Inferior parietal cortex (tissue), 1 donor: ENCODE data around the gene ZBED1.
"Not testable (repeated sequence)": the region's sequence is repeated elsewhere in the genome, so short reads cannot be mapped to it uniquely, and the experiment has no call there.

Experiments used
- DNase-seq: peaks from one replicate; pipeline ENCODE4 v3.0.0-alpha.2; 2016; ENCODE audit errors: extremely low spot score

Gene ZBED1

DNA sequence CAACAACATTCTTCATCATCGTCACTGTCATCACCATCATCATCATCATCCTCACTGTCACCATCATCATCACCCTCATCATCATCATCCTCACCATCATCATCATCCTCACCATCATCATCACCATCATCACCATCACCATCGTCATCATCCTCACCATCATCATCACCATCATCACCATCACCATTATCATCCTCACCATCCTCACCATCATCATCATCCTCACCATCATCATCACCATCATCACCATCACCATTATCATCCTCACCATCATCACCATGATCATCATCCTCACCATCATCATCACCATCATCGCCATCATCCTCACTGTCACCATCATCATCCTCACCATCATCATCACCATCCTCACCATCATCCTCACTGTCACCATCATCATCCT is 18.9 kb upstream of the ZBED1 start:
- DNase-seq = not testable (repeated sequence)

DNA sequence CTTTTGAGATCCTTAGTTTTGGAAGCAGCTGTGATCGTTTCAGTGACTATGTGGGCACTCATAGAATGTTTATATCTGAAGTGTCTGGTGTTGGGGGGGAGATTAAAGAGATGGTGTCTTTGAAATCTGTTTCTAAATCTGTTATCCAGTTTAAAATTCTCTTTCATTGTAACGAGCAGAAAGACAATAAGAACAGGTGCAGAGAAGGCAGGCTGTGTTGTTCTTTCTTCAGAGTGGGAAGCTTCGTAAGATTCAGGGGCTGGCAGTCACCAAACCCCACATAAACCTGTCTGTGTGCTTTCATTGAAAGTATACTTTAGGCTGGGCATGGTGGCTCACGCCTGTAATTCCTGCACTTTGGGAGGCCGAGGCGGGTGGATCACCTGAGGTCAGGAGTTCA is 16.3 kb upstream of the ZBED1 start:
- no peak for DNase-seq

DNA sequence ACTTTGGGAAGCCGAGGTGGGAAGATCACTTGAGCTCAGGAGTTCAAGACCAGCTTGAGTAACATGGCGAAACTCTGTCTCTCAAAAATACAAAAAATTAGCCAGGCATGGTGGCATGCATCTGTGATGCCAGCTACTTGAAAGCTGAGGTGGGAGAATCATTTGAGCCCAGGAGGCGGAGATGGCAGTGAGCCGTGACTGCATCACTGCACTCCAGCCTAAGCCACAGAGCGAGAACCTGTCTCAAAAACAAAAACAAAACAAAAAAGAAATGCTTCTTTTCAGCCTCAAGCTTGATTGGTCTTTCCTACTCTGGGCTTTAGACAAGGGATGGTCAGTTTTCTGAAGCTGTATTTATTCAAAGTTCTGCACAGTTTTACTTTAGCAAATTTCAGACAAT is 15.8 kb upstream of the ZBED1 start:
- DNase-seq = no peak

DNA sequence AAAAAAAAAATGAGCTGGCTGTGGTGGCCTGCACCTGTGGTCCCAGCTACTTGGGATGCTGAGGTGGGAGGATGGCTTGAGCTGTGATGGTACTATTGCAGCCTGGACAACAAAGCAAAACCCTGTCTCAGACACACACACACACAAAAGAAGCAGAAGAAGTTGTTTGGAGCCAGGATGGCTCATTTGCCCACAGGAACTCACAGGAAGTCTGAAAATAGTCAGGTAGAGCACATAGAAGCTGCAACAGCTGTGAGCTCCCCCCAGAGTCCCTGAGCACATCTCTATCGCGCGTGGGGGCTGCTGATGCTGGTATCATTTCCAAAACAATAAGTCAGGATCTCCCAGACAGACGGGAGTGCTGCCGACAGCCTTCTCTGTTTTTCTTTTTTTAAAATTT is 13.4 kb upstream of the ZBED1 start:
- DNase-seq = no peak

DNA sequence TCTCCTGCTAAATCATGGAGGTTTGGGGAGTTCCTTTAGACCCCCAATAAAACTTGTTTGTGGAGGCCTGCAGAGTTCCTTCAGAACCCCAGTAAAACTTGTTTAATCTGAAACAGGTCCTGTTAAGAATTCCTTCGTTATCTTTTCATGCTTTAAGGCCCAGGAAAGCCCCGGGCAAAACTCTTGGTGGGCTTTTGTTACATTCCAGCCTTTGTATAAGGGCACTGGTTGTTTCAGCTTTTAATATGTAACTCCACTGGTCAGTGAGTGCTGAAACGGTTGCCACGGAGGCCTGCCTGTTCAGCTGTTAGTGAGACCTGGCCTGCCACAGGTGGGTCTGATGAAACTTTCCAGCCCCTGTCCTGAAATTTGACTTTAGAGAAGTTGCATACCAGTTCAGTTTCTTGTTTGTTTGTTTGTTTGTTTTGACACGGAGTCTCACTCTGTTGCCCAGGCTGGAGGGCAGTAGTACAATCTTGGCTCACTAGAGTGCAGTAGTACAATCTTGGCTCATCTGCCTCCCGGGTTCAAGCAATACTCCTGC is 12.4 kb upstream of the ZBED1 start:
- no peak for DNase-seq

DNA sequence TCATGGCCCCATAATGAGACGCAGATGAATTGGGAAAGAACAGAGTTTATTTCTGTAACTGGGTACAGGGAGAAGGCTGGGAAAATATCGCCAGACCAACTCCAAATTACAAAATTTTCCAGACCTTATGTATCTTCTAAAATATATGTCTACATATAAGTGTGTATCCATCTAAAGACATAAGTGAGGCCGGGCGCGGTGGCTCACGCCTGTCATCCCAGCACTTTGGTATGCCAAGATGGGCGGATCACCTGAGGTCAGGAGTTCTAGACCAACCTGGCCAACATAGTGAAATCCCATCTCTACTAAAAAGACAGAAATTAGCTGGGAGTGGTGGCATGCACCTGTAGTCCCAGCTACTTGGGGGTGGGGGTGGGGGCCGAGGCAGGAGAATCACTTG is 11.7 kb upstream of the ZBED1 start:
- DNase-seq = no peak

DNA sequence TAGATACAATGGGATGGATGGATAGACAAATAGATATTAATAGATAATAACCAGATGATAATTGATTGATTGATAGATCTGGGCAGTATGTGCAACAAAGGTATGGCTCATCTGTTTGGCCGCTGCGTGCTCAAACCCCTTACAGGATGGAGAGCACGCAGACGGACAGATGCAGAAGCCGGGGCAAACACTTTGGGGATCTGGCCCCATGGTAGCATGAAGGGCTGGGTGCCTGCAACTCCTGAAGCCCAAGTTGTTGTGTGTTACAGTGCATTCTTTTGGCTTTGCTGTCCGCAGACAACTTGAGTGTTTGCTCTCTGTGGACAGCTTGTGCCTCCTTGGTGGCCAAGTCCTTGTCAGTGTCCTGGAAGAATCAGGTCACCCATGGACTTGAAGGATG is 10.6 kb upstream of the ZBED1 start:
- DNase-seq = no peak

DNA sequence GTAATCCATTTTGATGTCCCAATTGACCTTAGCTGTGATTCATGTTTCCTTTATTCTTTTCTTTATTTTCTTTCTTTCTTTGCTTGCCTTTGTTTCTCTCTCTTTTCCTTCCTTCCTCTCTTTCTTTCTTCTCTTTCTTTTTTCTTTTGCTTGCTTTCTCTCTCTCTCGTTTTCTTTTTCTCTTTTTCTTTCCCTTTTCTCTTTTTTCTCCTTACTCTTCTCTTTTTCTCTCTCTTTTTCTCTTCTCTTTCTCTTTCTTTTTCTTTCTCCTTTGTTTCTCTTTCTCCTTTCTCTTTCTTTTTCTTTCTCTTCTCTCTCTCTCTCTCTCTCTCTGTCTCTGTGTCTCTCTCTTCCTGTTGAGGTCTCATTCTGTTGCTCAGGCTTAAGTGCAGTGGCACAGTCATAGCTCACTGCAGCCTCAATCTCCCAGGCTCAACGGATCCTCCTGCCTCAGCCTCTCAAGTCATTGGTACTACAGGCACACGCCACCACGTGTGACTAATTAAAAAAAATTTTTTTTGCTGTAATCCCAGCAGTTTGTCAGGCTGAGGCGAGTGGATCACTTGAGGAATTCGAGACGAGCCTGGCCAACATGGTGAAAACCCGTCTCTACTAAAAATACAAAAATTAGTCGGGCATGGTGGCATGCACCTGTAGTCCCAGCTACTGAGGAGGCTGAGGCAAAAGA is 8.0 kb upstream of the ZBED1 start:
- DNase-seq = no peak

DNA sequence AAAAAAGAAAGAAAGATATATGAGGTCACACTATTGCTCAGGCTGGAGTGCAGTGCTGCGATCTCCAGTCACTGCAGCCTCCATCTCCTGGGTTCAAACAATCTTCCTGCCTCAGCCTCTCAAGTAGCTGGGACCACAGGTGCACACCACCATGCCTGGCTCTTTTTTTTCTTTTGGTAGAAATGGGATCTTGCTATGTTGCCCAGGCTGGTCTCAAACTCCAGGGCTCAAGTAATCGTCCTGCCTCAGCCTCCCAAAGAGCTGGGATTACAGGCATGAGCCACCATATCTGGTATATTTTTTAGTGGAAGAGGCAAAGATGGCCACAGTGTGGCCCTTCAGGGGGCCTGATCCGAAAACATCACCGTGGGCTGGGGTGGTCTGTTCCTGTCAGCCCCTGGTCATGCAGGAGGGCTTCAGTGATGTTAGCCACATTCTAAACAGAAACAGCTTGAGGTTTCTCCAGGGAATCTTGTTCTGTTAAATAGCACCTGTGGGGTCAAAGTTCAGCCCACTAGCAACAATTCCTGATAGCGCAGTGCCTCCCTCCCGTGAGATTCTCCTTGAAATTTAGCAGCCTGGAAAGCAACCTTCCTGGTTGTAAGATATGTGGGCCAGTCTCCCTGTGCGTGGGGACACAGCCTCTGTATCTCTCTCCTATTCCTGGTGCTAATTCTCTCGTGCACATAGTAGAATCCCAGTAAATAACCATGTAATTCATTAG is 7.3 kb upstream of the ZBED1 start:
- no peak for DNase-seq

DNA sequence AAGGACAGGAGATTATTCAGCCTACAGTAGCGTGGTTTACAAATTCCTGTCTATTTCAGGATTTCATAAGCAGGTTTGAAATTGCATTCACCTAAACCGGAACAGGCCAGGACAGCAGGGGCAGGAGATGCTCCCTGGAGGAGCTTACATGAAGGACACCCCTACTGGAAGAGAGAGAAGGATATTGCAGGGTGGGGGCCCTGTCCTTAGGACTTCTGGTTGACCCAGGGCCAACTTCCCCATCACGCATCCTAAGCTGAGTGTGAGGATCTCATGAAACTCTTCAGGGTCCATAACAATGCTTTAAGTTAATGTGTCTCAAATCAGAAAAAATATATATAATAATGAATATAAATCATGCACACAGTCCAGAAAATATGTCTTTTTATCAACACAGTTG is 6.4 kb upstream of the ZBED1 start:
- DNase-seq = no peak

DNA sequence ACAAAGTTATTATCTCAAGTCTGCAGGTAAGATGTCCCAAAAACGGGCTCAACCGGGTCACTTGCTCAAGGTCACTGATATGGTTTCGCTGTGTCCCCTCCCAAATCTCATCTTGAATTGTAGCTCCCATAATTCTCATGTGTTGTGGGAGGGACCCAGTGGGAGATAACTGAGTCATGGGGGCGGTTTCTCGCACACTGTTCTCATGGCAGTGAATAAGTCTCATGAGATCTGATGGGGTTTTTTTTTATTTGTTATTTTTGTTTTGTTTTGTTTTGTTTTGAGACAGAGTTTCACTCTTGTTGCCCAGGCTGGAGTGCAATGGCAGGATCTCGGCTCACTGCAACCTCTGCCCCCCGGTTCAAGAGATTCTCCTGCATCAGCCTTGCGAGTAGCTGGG is 4.6 kb upstream of the ZBED1 start:
- not testable (repeated sequence) for DNase-seq

DNA sequence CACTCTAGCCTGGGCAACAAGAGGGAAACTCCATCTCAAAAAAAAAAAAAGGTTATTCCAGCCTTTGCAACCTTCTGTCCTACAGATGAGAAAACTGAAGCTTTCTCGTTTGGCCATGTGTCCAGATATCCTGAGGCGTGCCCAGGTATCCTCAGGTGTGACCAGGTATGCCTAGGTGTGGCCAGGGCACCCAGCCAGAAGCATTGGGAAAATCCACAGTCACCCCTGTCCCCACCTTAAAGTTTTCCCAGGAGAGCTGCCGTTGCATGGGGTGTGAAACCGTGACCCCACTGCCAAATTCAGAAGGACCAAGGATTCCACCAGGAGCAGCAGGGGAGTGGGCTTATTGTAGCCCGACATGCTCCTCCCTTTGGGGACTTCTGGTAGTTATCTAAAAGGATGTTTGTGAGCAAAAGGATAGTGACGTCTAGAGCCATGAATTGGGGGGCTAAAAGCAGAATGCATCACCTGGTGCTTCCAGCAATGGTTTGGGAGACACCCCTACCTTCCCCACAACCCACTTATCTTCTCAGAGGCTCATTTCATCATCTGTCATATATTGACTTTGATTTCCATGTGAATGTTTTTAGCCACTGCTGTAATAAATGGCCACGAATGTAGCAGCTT is 4.0 kb upstream of the ZBED1 start:
- DNase-seq = no peak

DNA sequence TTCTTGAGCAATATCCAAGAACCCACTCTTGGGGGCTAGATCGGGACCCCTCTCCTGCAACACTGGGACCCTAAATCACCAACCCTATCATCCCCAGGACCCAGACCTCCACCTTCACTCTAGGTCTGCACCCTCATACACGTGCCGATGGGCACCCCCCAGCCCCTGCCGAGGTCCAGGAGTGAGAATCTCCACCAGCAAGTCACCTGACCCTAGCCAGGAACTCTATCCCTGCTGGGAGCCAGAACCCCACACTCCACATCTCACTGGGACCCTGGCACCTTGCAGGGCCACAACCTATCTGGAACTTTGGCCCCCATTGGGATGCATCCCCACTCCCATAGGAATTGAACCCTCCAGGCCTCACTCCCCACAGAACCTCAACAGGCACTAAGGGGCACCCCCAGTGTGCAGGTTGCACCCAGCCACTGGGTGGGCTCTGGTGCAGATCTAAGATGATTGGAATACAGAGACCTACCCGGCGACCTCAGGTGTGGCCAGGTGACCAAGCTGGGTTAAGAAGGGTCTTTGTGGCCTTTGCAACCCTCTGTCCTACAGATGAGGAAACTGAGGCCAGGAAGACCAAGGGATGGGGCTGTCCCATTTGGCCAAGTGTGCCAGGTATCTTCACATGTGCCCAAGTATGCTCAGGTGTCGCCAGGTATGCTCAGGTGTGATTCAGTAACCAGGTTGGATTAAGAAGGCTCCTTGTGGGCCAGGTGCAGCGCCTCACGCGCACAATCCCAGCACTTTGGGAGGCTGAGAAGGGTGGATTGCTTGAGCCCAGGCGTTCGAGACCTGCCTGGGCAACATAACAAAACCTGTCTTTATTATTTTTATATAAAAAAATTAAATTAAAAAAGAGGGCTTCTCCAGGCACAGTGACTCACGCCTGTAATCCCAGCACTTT is 3.1 kb upstream of the ZBED1 start:
- DNase-seq = no peak

DNA sequence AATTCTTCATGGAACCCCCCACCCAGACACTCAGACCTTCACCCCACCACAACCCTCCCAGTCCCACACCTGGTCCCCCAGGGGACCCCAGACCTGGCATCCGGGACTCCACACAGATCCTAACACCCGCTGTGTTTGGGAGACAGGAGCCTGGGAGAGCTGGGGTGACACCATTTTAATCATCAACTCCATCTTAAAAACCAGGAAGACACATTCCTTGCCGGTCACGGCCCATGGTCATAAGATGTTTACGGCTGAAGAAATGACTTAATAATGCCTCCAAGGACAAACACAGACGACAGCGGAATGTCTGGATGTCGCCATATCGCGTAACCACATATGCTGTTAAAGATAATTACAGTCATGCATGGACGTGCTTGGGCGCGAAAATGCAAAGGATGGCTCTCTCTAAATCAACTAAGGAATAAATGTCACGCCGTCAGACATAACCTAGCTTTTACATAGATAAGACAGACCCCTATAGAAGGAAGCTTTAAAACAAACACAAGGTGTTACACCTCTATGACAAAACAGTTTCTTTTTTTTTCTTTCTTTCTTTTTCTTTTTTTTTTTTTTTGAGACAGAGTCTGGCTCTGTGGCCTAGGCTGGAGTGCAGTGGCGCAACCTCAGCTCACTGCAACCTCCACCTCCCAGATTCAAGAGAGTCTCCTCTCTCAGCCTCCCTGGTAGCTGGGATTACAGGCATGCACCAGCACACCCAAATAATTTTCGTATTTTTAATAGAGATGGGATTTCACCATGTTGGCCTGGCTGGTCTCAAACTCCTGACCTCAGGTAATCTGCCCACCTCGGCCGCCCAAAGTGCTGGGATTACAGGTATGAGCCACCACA is 2.1 kb upstream of the ZBED1 start:
- DNase-seq = no peak

DNA sequence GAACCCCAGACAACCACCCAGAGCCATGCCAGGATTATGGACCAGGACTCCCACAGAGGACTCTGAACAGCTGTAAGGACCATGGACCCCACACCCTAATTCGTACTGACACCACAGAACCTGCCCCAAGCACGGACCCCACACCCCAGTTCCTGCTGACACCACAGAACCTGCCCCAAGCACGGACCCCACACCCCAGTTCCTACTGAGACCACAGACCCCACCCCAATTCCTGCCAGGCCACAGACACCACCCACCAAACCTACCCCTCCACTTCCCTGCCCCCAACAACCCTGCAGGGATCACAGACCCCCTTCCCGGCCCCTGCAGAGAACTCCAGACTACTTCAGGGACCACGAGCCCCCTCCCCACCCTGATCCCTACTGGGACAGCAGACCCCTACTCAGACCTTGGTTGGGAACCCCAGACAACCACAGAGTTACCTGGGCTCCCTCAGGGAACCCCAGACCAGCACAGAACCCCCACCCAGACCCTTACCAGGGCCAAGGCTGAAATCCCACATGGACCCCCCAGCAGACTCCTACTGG is 1.4 kb upstream of the ZBED1 start:
- no peak for DNase-seq

DNA sequence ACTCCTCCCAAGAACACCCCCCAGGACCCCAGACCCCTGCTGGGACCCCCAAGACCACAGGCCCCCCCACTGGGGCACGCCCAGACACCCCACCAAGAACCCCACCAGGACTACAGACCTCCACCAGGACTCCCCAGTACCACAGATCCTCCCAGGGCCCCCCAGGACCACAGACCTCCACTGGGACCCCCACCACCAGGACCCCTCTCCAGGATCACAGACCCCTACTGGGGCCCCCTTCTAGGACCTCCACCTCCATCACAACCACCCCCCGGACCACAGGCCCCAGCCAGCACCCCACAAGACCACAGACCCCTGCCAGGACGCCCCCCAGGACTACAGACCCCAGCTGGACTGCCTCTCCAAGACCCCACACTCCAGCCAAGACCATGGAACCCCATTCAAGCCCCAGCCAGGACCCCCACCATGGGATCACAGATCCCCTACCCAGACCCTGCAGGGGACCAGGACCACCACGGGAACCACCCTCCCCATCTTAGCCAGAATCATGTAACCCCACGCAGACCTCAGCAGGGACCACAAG is 855 bp upstream of the ZBED1 start:
- no peak for DNase-seq

DNA sequence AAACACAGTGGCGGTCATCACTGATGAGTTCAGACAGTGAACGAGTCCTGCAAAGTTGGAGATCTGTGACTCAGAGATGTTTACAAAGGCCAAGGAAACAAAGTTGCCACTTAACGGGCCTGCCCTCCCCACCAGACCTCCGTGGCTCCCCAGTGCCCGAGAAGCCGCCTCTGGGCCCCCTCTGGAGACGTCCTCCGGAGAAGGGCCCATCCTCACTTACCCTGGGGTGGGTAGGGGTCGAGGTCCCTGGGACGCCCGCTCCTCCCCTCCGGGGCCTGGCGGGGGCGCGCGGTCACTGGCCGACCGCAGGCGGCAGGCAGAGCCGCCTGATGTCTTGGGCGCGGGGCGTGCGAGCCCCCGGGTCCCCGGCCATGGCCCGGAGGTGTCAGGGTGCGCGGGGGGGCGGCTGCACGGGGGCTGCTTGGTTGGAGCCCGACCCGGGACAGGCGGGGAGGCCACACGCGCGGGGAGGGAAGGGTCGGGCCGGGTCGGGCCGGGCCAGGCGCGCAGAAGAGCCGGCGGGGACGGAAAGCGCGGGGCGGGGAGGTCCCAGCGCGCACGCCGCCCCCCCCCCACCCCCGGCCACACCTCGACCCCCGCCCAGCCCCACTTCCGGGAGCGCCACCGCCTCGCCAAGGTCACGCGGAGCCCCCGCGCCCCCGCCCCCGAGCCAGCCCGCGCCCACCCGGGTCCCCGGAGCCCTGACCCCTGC is 529 bp downstream of the ZBED1 start:
- peak; percentile 5 for DNase-seq

DNA sequence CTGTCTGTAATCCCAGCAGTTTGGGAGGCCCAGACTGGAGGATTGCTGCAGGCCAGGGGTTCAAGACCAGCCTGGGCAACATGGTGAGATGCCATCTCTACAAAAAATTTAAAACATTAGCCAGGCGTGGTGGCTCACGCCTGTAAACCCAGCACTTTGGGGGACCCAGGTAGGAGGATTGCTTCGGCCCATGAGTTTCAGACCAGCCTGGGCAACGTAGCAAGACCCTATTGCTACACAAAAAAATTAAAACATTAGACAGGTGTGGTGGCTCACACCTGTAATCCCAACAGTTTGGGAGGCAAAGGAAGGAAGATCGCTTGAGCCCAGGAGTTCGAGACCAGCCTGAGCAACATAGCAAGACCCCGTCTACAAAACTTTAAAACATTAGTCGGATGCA is 1.3 kb downstream of the ZBED1 start:
- DNase-seq = no peak

DNA sequence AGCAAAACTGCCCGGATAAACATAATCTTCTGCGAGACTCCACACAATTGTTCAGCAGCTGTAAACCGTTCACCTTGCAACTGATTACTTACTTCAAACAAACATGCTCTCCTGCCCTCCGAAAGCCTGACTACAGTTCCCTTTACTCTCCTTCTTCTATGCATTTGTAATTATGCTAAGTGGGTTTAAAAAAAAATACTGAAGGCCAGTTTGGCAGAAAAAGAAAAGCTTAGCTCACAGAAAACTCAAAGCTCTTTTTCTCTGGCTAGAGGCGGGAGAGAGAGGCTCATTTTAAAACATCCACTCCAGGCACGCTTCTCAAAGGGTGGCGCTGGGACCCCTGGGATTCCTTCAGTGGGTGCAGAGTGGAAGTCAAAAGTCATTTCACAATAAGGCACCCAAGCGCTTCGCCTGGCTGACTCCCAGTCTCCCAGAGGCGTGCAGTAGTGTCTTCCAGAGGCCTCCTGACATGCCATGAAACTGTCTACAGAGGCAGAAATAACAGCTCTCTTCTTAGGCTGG is 1.9 kb downstream of the ZBED1 start:
- DNase-seq = no peak
